HG02852 (cell line): ENCODE results near the gene METTL27.
"Not testable (repeated sequence)": the region's sequence is repeated elsewhere in the genome, so short reads cannot be mapped to it uniquely, and the experiment has no call there.

Experiments
- ATAC-seq: cut with Tn5 transposase; IDR thresholded peaks from one replicate; pipeline ENCODE4 v1.9.1; 2021; ENCODE audit warnings: mild to moderate bottlenecking, moderate library complexity; ENCODE audit not compliant: unreplicated experiment

The METTL27 gene

DNA sequence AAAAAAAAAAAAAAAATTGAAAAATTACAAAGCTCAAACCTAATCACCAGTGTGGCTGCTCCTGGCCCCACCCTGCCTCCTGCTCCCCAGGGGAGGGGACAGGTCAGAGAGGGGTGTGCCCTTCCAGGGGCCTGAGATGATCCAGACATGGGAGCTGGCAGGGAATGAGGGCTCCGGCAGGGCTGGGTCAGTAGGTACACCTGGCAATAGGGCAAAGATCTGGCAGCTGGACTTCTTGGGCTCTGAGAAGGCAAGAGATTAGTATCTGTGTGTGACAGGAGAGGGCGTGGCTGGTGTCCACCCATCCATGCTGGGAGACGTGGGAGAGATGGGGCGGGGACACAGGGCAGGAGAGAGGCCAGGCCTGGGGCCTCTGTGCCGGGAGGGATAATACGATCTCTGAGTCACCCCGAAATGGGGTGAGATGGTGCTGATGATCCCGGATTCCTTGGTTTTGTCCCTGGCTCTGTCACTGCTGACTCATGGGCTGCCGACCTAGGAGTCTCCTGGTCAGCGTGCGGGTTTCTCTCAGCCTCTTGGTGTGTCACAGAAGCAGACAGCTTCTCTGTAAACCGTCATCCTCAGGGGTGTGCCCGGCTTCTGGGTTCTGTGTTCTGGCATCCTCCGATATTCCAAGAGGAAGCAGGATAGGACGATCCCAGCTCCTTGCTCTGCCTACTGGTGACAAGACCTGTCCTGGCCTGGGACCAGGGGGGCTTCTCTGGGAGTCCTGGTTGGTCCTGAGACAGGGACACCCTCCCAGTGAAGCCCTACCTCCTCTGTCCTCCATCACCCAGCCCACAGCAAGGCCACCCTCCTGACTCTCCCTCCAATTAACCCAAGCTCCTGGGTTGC, 19.8 kb downstream of the METTL27 start:
- ATAC-seq: no peak

DNA sequence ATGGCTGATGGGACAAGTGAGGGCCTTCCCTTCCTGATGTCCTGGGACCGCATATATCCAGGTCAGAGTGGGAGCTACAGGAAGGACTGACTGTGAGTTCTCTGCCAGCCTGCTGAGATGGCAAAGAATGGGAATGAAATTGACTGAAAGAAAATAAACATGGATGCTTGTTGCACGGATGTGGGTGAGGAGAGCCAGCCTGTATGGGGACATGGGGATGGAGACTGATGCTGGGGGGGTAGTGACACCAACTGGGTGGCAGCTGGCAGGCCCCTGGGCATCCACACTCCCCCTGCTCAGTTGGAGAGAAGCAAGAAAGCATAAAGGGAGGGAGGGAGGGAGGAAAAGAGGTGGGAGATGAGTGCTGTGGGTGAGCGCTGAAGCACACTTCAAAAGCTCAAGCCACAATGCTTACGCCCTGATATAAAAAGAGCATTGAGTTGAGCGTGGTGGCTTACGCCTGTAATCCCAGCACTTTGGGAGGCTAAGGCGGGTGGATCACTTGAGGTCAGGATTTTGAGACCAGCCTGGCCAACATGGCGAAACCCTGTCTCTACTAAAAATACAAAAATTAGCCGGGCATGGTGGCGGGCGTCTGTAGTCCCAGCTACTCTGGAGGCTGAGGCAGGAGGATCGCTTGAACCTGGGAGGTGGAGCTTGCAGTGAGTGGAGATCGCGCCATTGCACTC, 20.6 kb downstream of the METTL27 start:
- ATAC-seq: not testable (repeated sequence)

GRCh38 chr7:73820013-73820412, 22.3 kb downstream of the METTL27 start:
- no peak for ATAC-seq

DNA sequence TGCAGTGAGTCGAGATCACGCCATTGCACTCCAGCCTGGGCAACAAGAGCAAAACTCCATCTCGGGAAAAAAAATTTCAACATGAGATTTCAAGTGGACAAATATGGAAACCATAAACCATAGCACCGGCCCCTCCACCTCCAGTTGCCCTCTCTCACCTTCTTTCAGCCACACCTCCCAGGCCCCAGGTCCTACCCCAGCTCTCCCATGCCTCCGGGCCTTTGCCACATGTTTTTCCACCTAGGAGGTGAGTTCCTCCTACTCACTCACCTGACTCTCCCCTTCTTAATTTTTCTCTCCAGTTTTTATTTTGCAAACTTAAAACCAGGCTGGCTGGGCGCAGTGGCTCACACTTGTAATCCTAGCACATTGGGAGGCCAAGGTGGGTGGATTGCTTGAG, 25.2 kb downstream of the METTL27 start:
- no peak for ATAC-seq

DNA sequence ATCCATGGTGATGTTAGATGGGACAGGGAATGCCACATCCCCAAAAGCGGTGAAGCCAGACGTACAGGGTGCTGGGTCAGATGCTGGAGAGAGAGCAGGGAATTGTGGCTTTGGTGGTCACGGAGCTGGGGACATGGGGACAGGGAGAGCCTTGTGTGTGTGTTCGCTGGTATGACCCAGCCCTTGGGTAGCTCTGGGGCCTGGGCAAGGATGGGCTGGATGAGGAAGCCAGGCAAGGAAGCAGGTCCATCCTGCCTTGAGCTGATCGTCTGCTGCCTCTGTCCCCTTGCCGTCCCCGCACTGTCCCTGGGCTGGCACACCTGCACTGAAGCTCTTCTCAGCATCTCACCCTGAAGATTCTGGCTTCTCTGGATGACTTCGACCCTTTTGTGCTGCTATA, 26.9 kb downstream of the METTL27 start:
- no peak for ATAC-seq

GRCh38 chr7:73812996-73813395, 29.3 kb downstream of the METTL27 start:
- no peak for ATAC-seq

DNA sequence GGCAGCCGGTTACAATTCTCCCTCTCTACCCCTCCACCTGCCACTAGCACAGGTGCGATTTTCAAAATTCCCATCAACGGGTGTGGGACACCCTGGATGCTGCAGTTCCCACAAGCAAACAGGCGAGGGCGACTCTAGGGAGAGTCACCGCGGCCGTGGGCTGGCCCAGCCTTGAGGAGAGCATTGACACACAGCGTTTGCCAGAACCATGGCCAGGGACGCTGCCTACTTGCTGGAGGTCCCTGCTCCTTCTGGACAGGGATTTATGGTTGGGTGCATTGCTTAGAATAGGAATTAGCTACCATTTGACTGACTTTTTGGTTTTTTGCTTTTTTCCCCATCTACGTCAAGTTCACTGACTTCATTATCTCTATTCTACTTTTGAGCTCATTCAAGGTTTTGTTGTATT, 30.6 kb downstream of the METTL27 start:
- ATAC-seq: no peak

DNA sequence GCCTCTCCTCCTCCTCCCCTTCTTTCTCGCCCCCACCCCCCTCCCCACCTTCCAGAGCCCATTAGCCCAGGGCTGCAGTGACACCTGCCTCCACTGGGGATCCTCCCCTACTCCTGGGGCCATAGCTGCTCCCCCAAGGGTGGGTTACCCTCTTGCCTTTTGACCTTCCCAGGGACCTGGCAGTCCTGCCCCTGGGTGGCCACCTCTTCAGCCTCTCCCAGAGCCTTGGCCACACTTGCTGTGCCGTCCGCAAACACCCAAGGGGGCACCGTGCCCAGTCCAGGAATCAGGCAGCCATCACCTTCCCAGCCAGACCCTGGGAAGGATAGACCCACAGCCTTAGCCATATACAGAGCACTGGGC, 31.3 kb downstream of the METTL27 start:
- no peak for ATAC-seq

- ATAC-seq: no peak
These were observed 32.8 kb downstream of the METTL27 start for GRCh38 chr7:73809467-73809951.

- ATAC-seq: no peak
These were observed 39.9 kb downstream of the METTL27 start for GRCh38 chr7:73802459-73802858.

DNA sequence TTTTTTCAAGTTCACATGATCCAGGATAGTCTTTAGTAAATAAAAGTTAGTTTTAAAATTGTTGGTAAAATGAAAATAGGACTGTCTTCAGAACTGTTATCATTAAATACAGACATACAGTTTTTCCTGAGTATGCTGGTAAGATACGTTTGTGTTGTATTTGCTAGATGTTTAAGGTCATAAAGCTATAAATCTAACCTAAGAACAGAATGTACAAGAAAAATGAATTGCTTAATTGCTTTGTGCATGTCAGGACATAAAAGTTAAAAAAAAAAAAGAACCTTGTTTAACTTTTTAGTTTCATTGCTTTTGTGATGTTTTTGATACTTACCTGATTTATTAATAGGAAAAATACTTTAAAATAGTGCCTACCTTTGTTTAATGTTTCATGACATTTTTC, 40.7 kb downstream of the METTL27 start:
- ATAC-seq: no peak

DNA sequence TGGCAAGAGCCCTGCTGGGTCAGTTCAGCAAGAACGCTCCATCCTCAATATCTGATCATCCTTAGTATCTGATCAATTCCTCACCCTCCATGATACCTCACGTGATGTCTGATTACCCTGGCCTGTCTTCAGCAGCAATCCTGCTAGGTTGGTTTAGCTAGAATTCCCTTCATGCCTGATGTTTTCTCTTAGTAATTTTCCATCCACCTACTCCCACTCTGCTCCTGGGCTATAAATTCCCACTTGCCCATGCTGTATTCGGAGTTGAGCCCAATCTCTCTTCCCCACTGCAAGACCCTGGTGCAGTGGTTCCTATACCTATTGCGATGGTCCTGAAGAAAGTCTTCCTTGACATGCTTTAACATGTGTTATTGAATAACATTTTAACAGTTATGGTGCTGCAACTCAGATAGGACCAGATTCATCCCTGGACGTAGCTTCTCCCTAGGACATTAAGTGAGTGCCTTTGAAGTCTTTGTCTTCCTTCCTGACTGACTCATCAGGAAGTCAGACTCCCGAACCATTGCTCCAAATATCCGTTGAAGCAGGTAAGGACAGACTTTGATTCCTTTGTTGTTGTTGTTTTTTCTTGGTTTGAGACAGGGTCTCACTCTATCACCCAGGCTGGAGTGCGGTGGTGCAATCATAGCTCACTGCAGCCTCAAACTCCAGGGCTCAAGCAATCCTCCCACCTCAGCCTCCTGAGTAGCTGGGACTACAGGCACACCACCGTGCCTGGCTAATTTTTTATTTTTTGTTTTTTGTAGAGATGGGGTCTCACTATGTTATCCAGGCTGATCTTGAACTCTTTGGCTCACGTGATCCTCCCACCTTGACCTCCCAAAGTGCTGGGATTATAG, 42.8 kb downstream of the METTL27 start:
- no peak for ATAC-seq

DNA sequence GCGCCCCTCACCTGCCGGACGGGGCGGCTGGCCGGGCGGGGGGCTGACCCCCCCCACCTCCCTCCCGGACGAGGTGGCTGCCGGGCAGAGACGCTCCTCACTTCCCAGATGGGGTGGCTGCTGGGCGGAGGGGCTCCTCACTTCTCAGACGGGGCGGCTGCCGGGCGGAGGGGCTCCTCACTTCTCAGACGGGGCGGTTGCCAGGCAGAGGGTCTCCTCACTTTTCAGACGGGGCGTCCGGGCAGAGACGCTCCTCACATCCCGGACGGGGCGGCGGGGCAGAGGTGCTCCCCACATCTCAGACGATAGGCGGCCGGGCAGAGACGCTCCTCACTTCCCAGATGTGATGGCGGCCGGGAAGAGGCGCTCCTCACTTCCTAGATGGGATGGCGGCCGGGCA, 45.1 kb downstream of the METTL27 start:
- not testable (repeated sequence) for ATAC-seq

- not testable (repeated sequence) for ATAC-seq
These were observed 45.7 kb downstream of the METTL27 start for GRCh38 chr7:73796656-73797055.

DNA sequence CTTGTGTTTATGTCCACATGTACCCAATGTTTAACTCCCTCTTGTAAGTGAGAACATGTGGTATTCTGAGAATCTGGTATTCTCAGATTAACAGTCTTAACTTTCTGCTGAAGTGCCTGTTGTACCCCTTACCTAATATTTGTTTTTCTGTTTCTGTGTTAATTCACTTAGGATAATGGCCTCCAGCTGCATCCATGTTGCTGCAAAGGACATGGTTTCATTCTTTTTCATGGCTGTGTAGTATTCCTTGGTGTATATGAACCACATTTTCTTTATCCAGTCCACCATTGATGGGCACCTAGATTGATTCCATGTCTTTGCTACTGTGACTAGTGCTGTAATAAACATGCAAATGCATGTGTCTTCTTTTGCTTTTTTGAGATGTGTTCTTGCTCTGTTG, 47.1 kb downstream of the METTL27 start:
- ATAC-seq: not testable (repeated sequence)

DNA sequence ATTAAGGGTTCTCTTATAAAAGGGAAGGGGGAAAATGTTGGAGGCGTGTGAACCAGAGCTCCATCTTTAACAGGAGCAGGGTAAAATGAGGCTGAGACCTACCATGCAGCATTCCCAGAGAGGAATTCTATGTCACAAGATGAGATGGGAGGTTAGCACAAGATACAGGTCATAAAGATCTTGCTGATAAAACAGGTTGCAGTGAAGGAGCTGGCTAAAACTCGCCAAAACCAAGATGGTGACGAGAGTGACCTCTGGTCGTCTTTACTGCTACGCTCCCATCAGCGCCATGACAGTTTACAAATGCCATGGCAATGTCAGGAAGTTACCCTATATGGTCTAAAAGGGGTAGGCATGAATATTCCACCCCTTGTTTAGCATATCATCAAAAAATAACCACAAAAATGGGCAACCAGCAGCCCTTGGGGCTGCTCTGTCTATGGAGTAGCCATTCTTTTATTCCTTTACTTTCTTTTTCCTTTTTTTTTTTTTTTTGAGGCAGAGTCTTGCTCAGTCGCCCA, 51.1 kb downstream of the METTL27 start:
- not testable (repeated sequence) for ATAC-seq

GRCh38 chr7:73789051-73789450, 53.3 kb downstream of the METTL27 start:
- no peak for ATAC-seq

- ATAC-seq: not testable (repeated sequence)
These were observed 54.6 kb downstream of the METTL27 start for GRCh38 chr7:73787786-73788048.

GRCh38 chr7:73786588-73786987, 55.7 kb downstream of the METTL27 start:
- ATAC-seq: no peak
